HepG2 (cell line): ENCODE results near the gene UBASH3A. TPM values are rescaled to one million over a fixed set of nuclear protein-coding genes. Genes with fewer than 3 reads are reported as not detected.

Experiments used
- BCL6 ChIP-seq: IDR thresholded peaks from 2 replicates; pipeline ENCODE4 v1.6.1; 2016; ENCODE audit warnings: missing genetic modification reagents, missing compliant biosample characterization
- GFI1 ChIP-seq: sonication (generic); formaldehyde crosslinking; IDR thresholded peaks from 2 replicates; pipeline ENCODE4 v1.5.0; 2020; ENCODE audit warnings: missing genetic modification reagents, mild to moderate bottlenecking, borderline replicate concordance
- HOXA5 ChIP-seq: sonication (generic); formaldehyde crosslinking; IDR thresholded peaks from 2 replicates; pipeline ENCODE4 v1.4.0; 2020; ENCODE audit warnings: missing genetic modification reagents
- MAFF ChIP-seq: IDR thresholded peaks from 2 replicates; pipeline ENCODE4 v1.6.1; 2011; ENCODE audit warnings: low read depth, low read length, improper control_type of control experiment
- MIER3 ChIP-seq: IDR thresholded peaks from 2 replicates; pipeline ENCODE4 v1.6.1; 2016; ENCODE audit warnings: missing compliant biosample characterization, borderline replicate concordance
- PITX1 ChIP-seq: sonication (generic); formaldehyde crosslinking; IDR thresholded peaks from 2 replicates; pipeline ENCODE4 v1.5.1; 2020; ENCODE audit warnings: mild to moderate bottlenecking, missing genetic modification reagents
- SP4 ChIP-seq: sonication (generic); formaldehyde crosslinking; IDR thresholded peaks from 2 replicates; pipeline ENCODE4 v1.8.1; 2023; ENCODE audit warnings: mild to moderate bottlenecking, missing genetic modification reagents
- TBX2 ChIP-seq: sonication (generic); formaldehyde crosslinking; IDR thresholded peaks from 2 replicates; pipeline ENCODE4 v1.5.0; 2020; ENCODE audit warnings: missing genetic modification reagents, mild to moderate bottlenecking, borderline replicate concordance
- TEAD3 ChIP-seq: optimal IDR thresholded peaks from 2 replicates; pipeline ENCODE3; 2016; ENCODE audit warnings: borderline replicate concordance
- ZBTB44 ChIP-seq: sonication (generic); formaldehyde crosslinking; IDR thresholded peaks from 2 replicates; pipeline ENCODE4 v1.4.0; 2020; ENCODE audit warnings: missing genetic modification reagents
- ZNF343 ChIP-seq: sonication (generic); formaldehyde crosslinking; IDR thresholded peaks from 2 replicates; pipeline ENCODE4 v1.4.0; 2020; ENCODE audit warnings: mild to moderate bottlenecking, missing genetic modification reagents
- ZNF44 ChIP-seq: sonication (generic); formaldehyde crosslinking; IDR thresholded peaks from 2 replicates; pipeline ENCODE4 v1.5.1; 2020; ENCODE audit warnings: mild to moderate bottlenecking, missing genetic modification reagents
- ZNF484 ChIP-seq: sonication (generic); formaldehyde crosslinking; IDR thresholded peaks from 2 replicates; pipeline ENCODE4 v1.5.1; 2020; ENCODE audit warnings: mild to moderate bottlenecking, low read depth, missing genetic modification reagents, borderline replicate concordance
- ZNF562 ChIP-seq: sonication (generic); formaldehyde crosslinking; IDR thresholded peaks from 2 replicates; pipeline ENCODE4 v1.8.0; 2022; ENCODE audit warnings: missing genetic modification reagents, borderline replicate concordance
- ZNF749 ChIP-seq: sonication (generic); formaldehyde crosslinking; IDR thresholded peaks from 2 replicates; pipeline ENCODE4 v1.8.0; 2022; ENCODE audit warnings: mild to moderate bottlenecking, missing genetic modification reagents, moderate library complexity, borderline replicate concordance
- ZNF770 ChIP-seq: sonication (generic); formaldehyde crosslinking; IDR thresholded peaks from 2 replicates; pipeline ENCODE4 v1.5.0; 2020; ENCODE audit warnings: mild to moderate bottlenecking, missing genetic modification reagents
- polyA plus RNA-seq, 8 experiments: library from polyadenylated mRNA; depleted of rRNA in 3 of 8; stranded (reverse) in 7 of 8; unstranded in 1 of 8; fragments of >200 nt; fragmentation: Illumina TruSeq in 4 of 8; extraction: Trizol in 4 of 8; gene quantifications; 2 replicates each; pipeline versions ENCODE4 v1.2.1 to v1.2.3, GENCODE V29; 2011 to 2016; ENCODE audit warnings: low read depth in 4 of 8, missing spikeins in 1 of 8, mixed read lengths in 1 of 8; ENCODE audit not compliant: insufficient read depth in 1 of 8
- total RNA-seq, 5 experiments: library from RNA; depleted of rRNA; stranded (reverse); fragments of >200 nt; fragmentation: Illumina TruSeq; extraction: Trizol; gene quantifications; 2 replicates each; pipeline ENCODE4 v1.2.3, GENCODE V29; 2016; ENCODE audit warnings: low read depth in 1 of 5
- TF ChIP-seq, protein P1 (sequence below): sonication (generic); formaldehyde crosslinking; IDR thresholded peaks from 2 replicates; pipeline ENCODE4 v1.4.0; 2020; ENCODE audit warnings: missing genetic modification reagents, borderline replicate concordance
- TF ChIP-seq, protein P2 (sequence below): IDR thresholded peaks from 2 replicates; pipeline ENCODE4 v1.6.1; 2016

Gene UBASH3A
- total and polyA plus RNA-seq, 2 of the 13 experiments (the other 11 are each of a cell fraction or from before 2014, with no cell fraction given): not detected

DNA sequence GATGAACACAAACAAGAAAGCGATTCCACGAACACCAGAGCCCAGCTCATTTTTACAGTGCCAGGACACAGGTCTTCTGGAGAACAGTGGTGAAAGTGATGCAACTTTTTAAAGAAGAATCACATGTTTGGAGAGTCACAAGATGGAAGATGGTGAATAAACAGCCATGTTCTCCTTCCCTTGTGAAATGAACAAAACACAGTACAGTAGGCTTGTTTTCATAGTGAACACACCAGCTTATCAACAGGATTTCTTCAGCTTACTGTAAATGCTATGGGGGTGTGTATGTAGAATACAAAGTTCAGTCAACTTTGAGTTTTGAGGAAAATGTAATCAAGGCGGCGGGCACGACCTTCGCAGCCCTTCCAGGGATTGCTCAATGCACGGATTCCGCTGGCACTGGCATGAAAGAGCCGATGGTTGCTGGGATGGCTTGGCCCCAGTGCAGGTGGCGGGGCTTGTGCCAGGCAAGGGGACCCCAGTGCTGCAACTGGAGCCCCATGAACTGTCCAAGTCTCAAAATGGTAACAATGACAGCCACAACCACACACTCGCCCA, 17.6 kb upstream of the UBASH3A start (continued):
- TF ChIP-seq ZBTB44 (CRISPR knock-in tag) (no peak), MIER3 (CRISPR knock-in tag) (peak; percentile 93; the same call in 1 of the 2 replicates), ZNF562 (CRISPR knock-in tag) (no peak), ZNF44 (CRISPR knock-in tag) (0 out of 2 replicates have a peak, but pooled peaks have one; percentile 1), BCL6 (peak; percentile 99), TEAD3 (peak; percentile 90), HOXA5 (CRISPR knock-in tag) (peak; percentile 51; the same call in 1 of the 2 replicates), ZNF484 (CRISPR knock-in tag) (no peak), TBX2 (CRISPR knock-in tag) (peak; percentile 81; the same call in 1 of the 2 replicates), GFI1 (peak; percentile 61; the same call in 1 of the 2 replicates), MAFF (no peak), ZNF770 (CRISPR knock-in tag) (no peak; the same call in 1 of the 2 replicates), ZNF749 (CRISPR knock-in tag) (peak; percentile 65; the same call in 1 of the 2 replicates), ZNF343 (no peak), SP4 (CRISPR knock-in tag) (0 out of 2 replicates have a peak, but pooled peaks have one; percentile 45), PITX1 (CRISPR knock-in tag) (peak; percentile 84)
- TF ChIP-seq, protein P1, sequence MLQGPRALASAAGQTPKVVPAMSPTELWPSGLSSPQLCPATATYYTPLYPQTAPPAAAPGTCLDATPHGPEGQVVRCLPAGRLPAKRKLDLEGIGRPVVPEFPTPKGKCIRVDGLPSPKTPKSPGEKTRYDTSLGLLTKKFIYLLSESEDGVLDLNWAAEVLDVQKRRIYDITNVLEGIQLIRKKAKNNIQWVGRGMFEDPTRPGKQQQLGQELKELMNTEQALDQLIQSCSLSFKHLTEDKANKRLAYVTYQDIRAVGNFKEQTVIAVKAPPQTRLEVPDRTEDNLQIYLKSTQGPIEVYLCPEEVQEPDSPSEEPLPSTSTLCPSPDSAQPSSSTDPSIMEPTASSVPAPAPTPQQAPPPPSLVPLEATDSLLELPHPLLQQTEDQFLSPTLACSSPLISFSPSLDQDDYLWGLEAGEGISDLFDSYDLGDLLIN (CRISPR knock-in tag): no peak
- TF ChIP-seq, protein P2, sequence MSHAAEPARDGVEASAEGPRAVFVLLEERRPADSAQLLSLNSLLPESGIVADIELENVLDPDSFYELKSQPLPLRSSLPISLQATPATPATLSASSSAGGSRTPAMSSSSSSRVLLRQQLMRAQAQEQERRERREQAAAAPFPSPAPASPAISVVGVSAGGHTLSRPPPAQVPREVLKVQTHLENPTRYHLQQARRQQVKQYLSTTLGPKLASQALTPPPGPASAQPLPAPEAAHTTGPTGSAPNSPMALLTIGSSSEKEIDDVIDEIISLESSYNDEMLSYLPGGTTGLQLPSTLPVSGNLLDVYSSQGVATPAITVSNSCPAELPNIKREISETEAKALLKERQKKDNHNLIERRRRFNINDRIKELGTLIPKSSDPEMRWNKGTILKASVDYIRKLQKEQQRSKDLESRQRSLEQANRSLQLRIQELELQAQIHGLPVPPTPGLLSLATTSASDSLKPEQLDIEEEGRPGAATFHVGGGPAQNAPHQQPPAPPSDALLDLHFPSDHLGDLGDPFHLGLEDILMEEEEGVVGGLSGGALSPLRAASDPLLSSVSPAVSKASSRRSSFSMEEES: peak; percentile 95
